ENCODE data around the gene IQCM.
"Not testable (repeated sequence)": the region's sequence is repeated elsewhere in the genome, so short reads cannot be mapped to it uniquely, and the experiment has no call there.

IQCM gene

DNA sequence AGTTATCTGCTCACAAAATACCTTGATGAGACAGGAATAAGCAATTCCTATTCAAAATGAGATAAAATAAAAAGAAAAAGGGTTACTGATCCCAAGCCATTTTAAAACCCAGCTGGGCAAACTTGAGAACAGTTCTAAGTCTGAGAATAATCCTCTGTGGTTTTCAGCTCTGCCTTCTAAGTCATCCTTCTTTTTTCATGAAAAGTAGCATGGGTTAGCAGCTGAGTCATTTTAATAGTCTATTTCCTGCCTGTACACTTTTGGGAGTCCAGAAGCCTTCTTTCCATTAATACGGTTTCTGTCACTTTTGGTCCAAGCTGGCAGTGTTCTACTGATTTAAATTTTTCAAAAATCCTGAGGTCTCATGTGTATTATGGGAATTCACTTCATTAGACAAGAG lies 374.3 kb downstream of the IQCM start:
- Mint-ChIP-seq H3K9me3 (ENCODE audit: low read depth) (no peaks in the 10 kb centered on the region), H3K27me3 (no peaks in the 10 kb centered on the region), H3K4me1 (ENCODE audit: low read depth) (no peaks in the 10 kb centered on the region), H3K27ac (no peak overlapping the region), H3K36me3 (no peaks in the 10 kb centered on the region), H3K4me3 (no peak overlapping the region)

DNA sequence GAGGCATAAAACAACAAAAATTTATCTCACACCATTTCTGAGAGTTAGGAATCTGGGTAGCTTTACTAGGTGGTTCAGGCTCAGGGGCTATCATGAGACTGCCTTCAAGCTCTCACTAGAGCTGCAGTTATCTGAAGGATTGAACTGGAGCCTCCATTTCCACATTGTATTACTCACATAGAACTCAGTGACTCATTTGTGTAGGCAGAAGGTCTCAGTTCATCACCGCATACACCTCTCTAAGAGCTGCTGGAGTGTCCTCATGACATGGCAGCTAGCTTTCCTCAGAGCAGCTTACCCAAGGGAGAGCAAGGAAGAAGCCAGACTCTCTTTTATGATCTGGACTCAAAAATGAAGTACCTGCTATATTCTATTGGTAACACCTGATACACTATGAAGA lies 389.2 kb downstream of the IQCM start:
- Mint-ChIP-seq H3K27ac (no peak overlapping the region), H3K9me3 (ENCODE audit: low read depth) (no peaks in the 10 kb centered on the region), H3K27me3 (no peaks in the 10 kb centered on the region), H3K4me1 (ENCODE audit: low read depth) (no peaks in the 10 kb centered on the region), H3K36me3 (no peaks in the 10 kb centered on the region), H3K4me3 (no peak overlapping the region)

DNA sequence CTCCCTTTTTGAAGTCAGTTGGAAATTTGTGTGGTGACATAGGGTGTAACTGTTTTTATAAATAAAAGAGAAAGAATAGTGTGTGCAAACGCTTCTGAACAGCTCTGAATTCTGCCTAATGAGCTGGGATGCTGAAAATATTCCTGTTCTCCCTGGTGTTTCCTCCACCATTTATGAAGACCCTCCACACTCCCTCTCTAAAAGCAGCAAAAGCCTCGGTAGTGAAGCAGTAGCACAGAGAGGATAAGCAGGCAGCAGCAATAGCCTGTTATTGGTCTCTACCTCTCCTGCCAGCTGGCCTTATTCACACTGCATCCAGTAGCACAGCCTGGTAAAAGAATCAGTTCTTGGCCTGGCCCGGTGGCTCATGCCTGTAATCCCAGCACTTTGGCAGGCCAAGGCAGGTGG lies 406.1 kb downstream of the IQCM start:
- Mint-ChIP-seq H3K27ac (no peak overlapping the region), H3K9me3 (ENCODE audit: low read depth) (peaks cover 8% of the 10 kb centered on the region), H3K4me3 (no peak overlapping the region), H3K36me3 (no peaks in the 10 kb centered on the region), H3K4me1 (ENCODE audit: low read depth) (no peaks in the 10 kb centered on the region), H3K27me3 (no peaks in the 10 kb centered on the region)

DNA sequence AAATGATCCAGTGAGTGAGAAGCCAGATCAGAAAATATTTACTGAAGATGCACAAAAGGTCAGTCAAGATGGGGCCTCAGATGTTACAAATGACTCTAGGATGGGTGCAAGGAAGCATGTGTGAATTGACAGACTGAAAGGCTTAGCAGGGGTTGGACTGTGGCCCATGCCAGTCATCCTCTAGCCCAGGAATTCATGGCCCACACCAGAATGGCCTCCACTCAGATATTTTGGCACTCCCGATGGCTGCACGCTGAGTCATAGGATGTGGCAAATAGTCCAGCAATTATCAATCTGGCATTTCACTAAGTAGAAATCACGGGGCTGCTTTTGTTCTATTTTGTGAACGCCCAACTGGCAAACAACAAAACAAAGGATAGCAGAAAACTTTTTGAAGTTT lies 406.5 kb downstream of the IQCM start:
- no peak overlapping the region for H3K4me3 Mint-ChIP-seq
- peaks cover 8% of the 10 kb centered on the region for H3K9me3 Mint-ChIP-seq (ENCODE audit: low read depth)
- no peaks in the 10 kb centered on the region for H3K36me3 Mint-ChIP-seq
- no peaks in the 10 kb centered on the region for H3K4me1 Mint-ChIP-seq (ENCODE audit: low read depth)
- no peaks in the 10 kb centered on the region for H3K27me3 Mint-ChIP-seq
- no peak overlapping the region for H3K27ac Mint-ChIP-seq

DNA sequence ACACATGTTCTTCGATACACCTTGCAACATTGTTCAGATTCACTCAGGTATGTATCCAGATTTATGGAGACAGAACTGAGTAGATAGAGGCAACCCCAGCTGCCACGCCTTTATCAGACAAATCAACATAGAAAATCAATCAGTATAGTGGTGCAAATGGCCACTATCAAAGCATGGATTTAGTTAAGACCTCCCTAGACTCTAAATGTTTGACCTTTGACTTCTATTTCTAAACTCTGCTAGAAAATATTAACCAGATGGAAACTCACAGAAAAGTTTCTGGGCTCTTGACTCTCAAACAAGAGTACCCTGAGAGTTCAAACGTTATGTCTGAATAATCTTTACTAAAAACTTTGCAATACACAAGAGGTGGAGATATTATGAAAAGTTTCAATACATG lies 411.5 kb downstream of the IQCM start:
- Mint-ChIP-seq H3K27me3 (no peaks in the 10 kb centered on the region), H3K27ac (no peak overlapping the region), H3K36me3 (no peaks in the 10 kb centered on the region), H3K4me1 (ENCODE audit: low read depth) (no peaks in the 10 kb centered on the region), H3K4me3 (no peak overlapping the region), H3K9me3 (ENCODE audit: low read depth) (peaks cover 5% of the 10 kb centered on the region)

DNA sequence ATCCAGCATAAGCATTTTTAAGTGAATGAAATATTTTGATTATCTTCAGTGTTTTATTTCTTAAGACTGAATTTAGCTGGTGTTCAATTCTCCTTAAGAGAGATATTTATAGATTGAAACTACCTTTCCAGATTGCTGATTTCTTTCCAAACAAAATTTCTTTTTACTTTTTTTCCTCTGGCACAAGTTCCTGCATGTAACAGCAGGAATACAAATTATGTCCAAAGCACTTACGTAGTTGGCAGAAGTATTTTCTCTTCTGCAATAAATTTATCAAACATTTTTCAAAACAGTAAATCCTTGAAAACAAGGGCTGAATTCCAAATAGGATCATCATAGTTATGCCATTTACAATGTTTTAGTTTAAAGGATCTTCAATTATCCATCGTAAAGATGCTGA lies 412.6 kb downstream of the IQCM start:
- Mint-ChIP-seq H3K4me3 (no peak overlapping the region), H3K27ac (no peak overlapping the region), H3K36me3 (no peaks in the 10 kb centered on the region), H3K27me3 (no peaks in the 10 kb centered on the region), H3K9me3 (ENCODE audit: low read depth) (peaks cover 5% of the 10 kb centered on the region), H3K4me1 (ENCODE audit: low read depth) (no peaks in the 10 kb centered on the region)

DNA sequence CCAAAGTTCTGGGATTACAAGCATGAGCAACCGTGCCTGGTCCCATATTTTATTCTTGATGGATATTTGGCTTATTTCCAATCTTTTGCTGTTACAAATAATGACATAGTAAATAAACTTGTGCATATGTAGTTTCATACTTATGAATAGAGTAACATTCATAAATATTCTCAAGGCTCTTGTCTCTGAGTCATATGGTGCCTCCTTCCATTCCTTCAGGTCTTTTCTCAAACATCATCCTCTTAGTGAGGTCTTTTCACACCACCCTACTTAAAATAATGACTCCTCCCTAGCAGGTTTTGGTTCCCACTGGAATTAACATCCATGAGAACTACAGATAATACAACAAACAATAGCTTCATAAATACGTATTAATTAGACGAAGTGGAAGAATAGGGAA lies 416.6 kb downstream of the IQCM start:
- H3K27ac Mint-ChIP-seq = no peak overlapping the region
- H3K4me3 Mint-ChIP-seq = no peak overlapping the region

GRCh38 chr4:149370785-149371420 lies 444.7 kb downstream of the IQCM start:
- Mint-ChIP-seq H3K36me3 (no peaks in the 10 kb centered on the region), H3K27me3 (no peaks in the 10 kb centered on the region), H3K9me3 (ENCODE audit: low read depth) (no peaks in the 10 kb centered on the region), H3K4me1 (ENCODE audit: low read depth) (no peaks in the 10 kb centered on the region), H3K4me3 (no peak overlapping the region), H3K27ac (no peak overlapping the region)

More for the DNA sequence above, 416.6 kb downstream of the IQCM start:
- H3K27me3 Mint-ChIP-seq = no peaks in the 10 kb centered on the region
- no peaks in the 10 kb centered on the region for H3K9me3 Mint-ChIP-seq (ENCODE audit: low read depth)
- no peaks in the 10 kb centered on the region for H3K4me1 Mint-ChIP-seq (ENCODE audit: low read depth)
- no peaks in the 10 kb centered on the region for H3K36me3 Mint-ChIP-seq

- H3K4me1 Mint-ChIP-seq (ENCODE audit: low read depth) = no peaks in the 10 kb centered on the region
- no peak overlapping the region for H3K27ac Mint-ChIP-seq
- no peak overlapping the region for H3K4me3 Mint-ChIP-seq
- H3K27me3 Mint-ChIP-seq = no peaks in the 10 kb centered on the region
- H3K9me3 Mint-ChIP-seq (ENCODE audit: low read depth) = no peaks in the 10 kb centered on the region
- no peaks in the 10 kb centered on the region for H3K36me3 Mint-ChIP-seq
Observed at GRCh38 chr4:149370002-149370401, 445.6 kb downstream of the IQCM start.

GRCh38 chr4:149353241-149353640 lies 462.4 kb downstream of the IQCM start:
- no peaks in the 10 kb centered on the region for H3K36me3 Mint-ChIP-seq
- H3K4me1 Mint-ChIP-seq (ENCODE audit: low read depth) = no peaks in the 10 kb centered on the region
- H3K4me3 Mint-ChIP-seq = no peak overlapping the region
- no peak overlapping the region for H3K27ac Mint-ChIP-seq
- H3K27me3 Mint-ChIP-seq = no peaks in the 10 kb centered on the region
- peaks cover 9% of the 10 kb centered on the region for H3K9me3 Mint-ChIP-seq (ENCODE audit: low read depth)

- Mint-ChIP-seq H3K4me3 (no peak overlapping the region), H3K27me3 (no peaks in the 10 kb centered on the region), H3K36me3 (no peaks in the 10 kb centered on the region), H3K9me3 (ENCODE audit: low read depth) (peaks cover 9% of the 10 kb centered on the region), H3K4me1 (ENCODE audit: low read depth) (no peaks in the 10 kb centered on the region), H3K27ac (no peak overlapping the region)
Observed at GRCh38 chr4:149349541-149349940, 466.1 kb downstream of the IQCM start.

DNA sequence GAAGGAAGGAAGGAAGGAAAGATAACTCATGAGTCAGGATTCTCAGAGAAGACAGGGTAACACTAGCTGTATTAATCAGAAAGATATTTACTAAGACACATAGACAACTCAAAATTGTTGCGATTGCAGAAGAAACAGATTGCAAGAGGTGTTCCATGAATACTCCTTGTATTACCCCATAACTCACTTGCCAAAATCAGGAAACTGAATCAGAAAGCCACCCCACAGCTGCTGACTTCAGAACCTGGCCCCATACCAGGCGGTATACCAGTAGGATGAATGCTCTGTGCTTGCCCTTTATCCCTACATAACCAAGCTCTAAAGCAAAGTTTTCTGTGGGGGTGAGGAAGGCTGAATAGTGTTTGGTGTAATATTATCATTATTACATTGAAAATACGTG lies 468.5 kb downstream of the IQCM start:
- H3K27me3 Mint-ChIP-seq = no peaks in the 10 kb centered on the region
- no peaks in the 10 kb centered on the region for H3K4me1 Mint-ChIP-seq (ENCODE audit: low read depth)
- H3K27ac Mint-ChIP-seq = no peak overlapping the region
- no peaks in the 10 kb centered on the region for H3K9me3 Mint-ChIP-seq (ENCODE audit: low read depth)
- no peaks in the 10 kb centered on the region for H3K36me3 Mint-ChIP-seq
- H3K4me3 Mint-ChIP-seq = no peak overlapping the region

- no peaks in the 10 kb centered on the region for H3K27me3 Mint-ChIP-seq
- H3K36me3 Mint-ChIP-seq = no peaks in the 10 kb centered on the region
- H3K4me3 Mint-ChIP-seq = no peak overlapping the region
- no peak overlapping the region for H3K27ac Mint-ChIP-seq
- no peaks in the 10 kb centered on the region for H3K9me3 Mint-ChIP-seq (ENCODE audit: low read depth)
- no peaks in the 10 kb centered on the region for H3K4me1 Mint-ChIP-seq (ENCODE audit: low read depth)
Observed at GRCh38 chr4:149345424-149345823, 470.2 kb downstream of the IQCM start.

DNA sequence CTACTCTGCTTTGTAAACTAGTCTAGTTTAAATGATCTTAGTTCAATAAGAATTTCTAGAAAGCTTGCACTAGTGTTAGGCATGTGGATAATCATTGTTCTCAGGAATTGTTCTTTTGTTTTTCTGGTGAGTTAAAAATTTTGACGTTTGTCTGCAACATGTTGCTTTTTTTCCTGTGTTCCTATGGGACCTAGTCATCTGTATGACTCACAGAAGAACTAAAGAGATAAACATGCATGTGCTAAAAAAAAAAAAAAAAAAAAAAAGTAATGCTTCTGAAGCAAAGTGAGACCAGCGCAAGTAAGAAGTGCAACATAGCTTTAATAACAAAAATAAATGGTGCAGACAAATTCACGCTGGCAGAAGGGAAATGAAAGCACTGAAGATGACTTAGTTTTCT lies 471.2 kb downstream of the IQCM start:
- Mint-ChIP-seq H3K4me3 (no peak overlapping the region), H3K4me1 (ENCODE audit: low read depth) (no peaks in the 10 kb centered on the region), H3K27me3 (no peaks in the 10 kb centered on the region), H3K36me3 (no peaks in the 10 kb centered on the region), H3K9me3 (ENCODE audit: low read depth) (no peaks in the 10 kb centered on the region), H3K27ac (no peak overlapping the region)

DNA sequence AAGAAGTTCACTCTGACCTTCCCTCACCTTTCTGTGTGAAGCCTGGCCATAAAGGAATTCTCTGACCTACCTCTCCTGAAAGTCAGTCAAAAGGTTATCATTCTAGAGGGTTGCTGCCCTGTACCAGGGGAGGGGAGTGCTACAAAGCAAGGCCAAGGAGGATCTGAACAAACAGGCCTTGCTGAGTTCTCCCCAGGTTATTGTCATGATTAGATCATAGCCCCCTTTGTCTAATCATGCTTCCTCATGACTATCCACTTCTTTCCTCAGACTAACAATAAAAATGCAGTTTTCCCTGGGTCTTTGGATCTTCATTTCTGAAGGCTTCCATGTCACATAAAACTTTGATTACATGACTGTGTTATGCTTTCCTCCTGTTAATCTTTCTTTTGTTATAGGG lies 472.0 kb downstream of the IQCM start:
- Mint-ChIP-seq H3K4me1 (ENCODE audit: low read depth) (no peaks in the 10 kb centered on the region), H3K27me3 (no peaks in the 10 kb centered on the region), H3K9me3 (ENCODE audit: low read depth) (no peaks in the 10 kb centered on the region), H3K27ac (no peak overlapping the region), H3K36me3 (no peaks in the 10 kb centered on the region), H3K4me3 (no peak overlapping the region)

DNA sequence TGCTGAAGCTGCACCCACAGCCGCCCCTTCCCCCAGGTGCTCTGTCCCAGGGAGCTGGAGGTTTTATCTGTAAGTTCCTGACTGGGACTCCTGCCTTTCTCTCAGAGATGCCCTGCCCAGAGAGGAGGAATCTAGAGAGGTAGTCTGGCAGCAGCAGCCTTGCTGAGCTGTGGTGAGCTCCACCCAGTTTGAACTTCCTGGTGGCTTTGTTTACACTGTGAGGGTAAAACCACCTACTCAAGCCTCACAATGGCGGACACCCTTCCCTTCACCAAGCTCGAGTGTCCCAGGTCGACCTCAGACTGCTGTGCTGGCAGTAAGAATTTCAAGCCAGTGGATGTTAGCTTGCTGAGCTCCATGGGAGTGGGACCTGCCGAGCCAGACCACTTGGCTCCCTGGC lies 474.5 kb downstream of the IQCM start:
- H3K4me1 Mint-ChIP-seq (ENCODE audit: low read depth); H3K9me3 Mint-ChIP-seq (ENCODE audit: low read depth); H3K27me3 Mint-ChIP-seq; H3K36me3 Mint-ChIP-seq; H3K27ac Mint-ChIP-seq; H3K4me3 Mint-ChIP-seq: not testable (repeated sequence)

Data from activated naive CD8-positive, alpha-beta T cell (primary cell).